ENCODE measurements around the gene SDHAF4. TPM values are rescaled to one million over a fixed set of nuclear protein-coding genes. Genes with fewer than 3 reads are reported as not detected.

SDHAF4 gene
- total RNA-seq, 2 donors from 2014 or later = 9.6 to 12.0 TPM

- no peaks in the 10 kb centered on the region for H3K36me3 ChIP-seq
- H3K4me3 ChIP-seq = no peak overlapping the region
- intact Hi-C loops (cut with DNase I) = loop anchor here (10.0 kb wide), 1 partner anchor 358 kb away; no protein-coding TSS in a partner anchor
These were observed 39.5 kb upstream of the SDHAF4 start for GRCh38 chr6:70527071-70527737.

DNA sequence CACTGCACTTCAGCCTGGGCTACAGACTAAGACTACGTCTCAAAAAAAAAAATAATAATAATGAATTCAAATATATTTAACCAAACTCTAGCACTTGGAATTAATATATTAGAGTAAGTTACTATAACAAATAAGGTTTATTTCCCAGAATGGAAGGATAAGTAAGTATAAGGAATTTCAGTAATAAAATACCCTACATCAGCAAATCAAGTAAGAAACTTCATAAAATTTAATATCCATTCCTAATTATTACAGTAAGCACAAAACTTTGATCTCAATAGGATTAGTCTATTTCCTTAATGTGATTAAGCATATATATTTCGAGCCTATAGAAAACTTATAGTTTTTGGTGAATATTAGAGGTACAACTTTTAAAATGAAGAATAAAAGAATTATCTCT is 36.7 kb upstream of the SDHAF4 start:
- no peaks in the 10 kb centered on the region for H3K4me1 ChIP-seq
- H3K27me3 ChIP-seq = no peaks in the 10 kb centered on the region
- no peak overlapping the region for H3K27ac ChIP-seq
- no peaks in the 10 kb centered on the region for H3K36me3 ChIP-seq
- TF ChIP-seq, protein P1, sequence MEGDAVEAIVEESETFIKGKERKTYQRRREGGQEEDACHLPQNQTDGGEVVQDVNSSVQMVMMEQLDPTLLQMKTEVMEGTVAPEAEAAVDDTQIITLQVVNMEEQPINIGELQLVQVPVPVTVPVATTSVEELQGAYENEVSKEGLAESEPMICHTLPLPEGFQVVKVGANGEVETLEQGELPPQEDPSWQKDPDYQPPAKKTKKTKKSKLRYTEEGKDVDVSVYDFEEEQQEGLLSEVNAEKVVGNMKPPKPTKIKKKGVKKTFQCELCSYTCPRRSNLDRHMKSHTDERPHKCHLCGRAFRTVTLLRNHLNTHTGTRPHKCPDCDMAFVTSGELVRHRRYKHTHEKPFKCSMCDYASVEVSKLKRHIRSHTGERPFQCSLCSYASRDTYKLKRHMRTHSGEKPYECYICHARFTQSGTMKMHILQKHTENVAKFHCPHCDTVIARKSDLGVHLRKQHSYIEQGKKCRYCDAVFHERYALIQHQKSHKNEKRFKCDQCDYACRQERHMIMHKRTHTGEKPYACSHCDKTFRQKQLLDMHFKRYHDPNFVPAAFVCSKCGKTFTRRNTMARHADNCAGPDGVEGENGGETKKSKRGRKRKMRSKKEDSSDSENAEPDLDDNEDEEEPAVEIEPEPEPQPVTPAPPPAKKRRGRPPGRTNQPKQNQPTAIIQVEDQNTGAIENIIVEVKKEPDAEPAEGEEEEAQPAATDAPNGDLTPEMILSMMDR (IDR thresholded peaks at IDR 0.05) = no peak
- intact Hi-C loops (cut with DNase I) = no loop called here
- no peak overlapping the region for H3K9ac ChIP-seq (ENCODE audit: low read depth in 2 of 2, low read length in 2 of 2)
- H3K9me3 ChIP-seq = no peaks in the 10 kb centered on the region
- no peak for DNase-seq
- H3K4me3 ChIP-seq = no peak overlapping the region

More at GRCh38 chr6:70527071-70527737, 39.5 kb upstream of the SDHAF4 start:
- Histone ChIP-seq H3K4me1 (no peaks in the 10 kb centered on the region), H3K9ac (ENCODE audit: low read depth in 2 of 2, low read length in 2 of 2) (no peak overlapping the region), H3K27me3 (no peaks in the 10 kb centered on the region), H3K9me3 (no peaks in the 10 kb centered on the region), H3K27ac (no peak overlapping the region)
- no peak for DNase-seq
- TF ChIP-seq, protein P1 (IDR thresholded peaks at IDR 0.05) = no peak

- Histone ChIP-seq H3K4me1 (no peaks in the 10 kb centered on the region), H3K4me3 (no peak overlapping the region), H3K9me3 (no peaks in the 10 kb centered on the region), H3K36me3 (no peaks in the 10 kb centered on the region), H3K27ac (no peak overlapping the region), H3K9ac (ENCODE audit: low read depth in 2 of 2, low read length in 2 of 2) (no peak overlapping the region), H3K27me3 (no peaks in the 10 kb centered on the region)
- intact Hi-C loops (cut with DNase I) = no loop called here
- DNase-seq = no peak
- TF ChIP-seq, protein P1 (IDR thresholded peaks at IDR 0.05) = no peak
These were observed 35.6 kb upstream of the SDHAF4 start for GRCh38 chr6:70531133-70531532.

DNA sequence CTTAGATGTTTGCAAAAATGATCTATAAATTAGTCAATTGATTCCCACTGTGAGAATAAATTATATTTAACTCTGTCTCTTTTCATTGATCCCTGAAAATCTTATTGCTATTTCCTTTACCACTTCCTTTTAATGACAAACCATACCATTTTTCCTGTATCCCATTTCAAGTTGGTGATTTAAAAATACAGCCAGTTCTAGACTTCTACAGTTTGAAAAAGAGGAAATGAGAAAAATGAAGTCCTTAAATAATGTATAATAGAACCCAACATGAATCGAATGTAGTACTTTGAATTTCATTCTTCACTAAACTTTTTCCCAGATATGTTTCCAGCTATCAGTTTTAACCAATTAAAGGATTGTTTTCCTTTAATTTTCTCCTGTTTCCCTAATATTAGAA is 29.5 kb upstream of the SDHAF4 start:
- no peak overlapping the region for H3K4me3 ChIP-seq
- intact Hi-C loops (cut with DNase I) = no loop called here
- no peak overlapping the region for H3K27ac ChIP-seq
- H3K36me3 ChIP-seq = peaks cover 6% of the 10 kb centered on the region
- TF ChIP-seq, protein P1 (IDR thresholded peaks at IDR 0.05) = no peak
- no peaks in the 10 kb centered on the region for H3K4me1 ChIP-seq
- no peaks in the 10 kb centered on the region for H3K9me3 ChIP-seq
- H3K27me3 ChIP-seq = no peaks in the 10 kb centered on the region
- no peak overlapping the region for H3K9ac ChIP-seq (ENCODE audit: low read depth in 2 of 2, low read length in 2 of 2)
- DNase-seq = no peak

DNA sequence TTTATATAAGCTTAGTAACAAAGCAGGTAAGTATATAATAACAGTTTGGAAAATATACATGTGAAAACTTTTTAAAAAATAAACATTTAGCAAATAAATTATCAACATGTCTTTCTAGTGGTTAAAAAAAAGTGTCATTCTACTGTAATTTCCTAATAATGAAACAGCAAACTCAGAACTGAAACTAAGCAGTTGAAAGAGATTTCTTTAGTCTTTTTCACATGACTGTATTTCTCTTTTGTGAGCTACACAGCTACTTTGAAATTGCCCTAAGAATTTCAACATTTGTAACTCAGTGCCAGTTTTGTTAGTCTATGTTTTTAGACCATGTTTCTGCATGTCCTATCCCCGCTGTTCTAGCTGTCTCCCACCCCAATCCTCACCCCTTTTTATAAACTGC is 28.4 kb upstream of the SDHAF4 start:
- DNase-seq = no peak
- Histone ChIP-seq H3K36me3 (peaks cover 6% of the 10 kb centered on the region), H3K27ac (no peak overlapping the region), H3K9ac (ENCODE audit: low read depth in 2 of 2, low read length in 2 of 2) (no peak overlapping the region), H3K4me1 (no peaks in the 10 kb centered on the region), H3K4me3 (no peak overlapping the region), H3K9me3 (no peaks in the 10 kb centered on the region), H3K27me3 (no peaks in the 10 kb centered on the region)
- intact Hi-C loops (cut with DNase I) = no loop called here
- TF ChIP-seq, protein P1 (IDR thresholded peaks at IDR 0.05) = no peak
